LNCaP clone FGC (cell line): ENCODE results near the gene FAM234A.

Source experiments
- DNase-seq: peaks from one replicate; pipeline ENCODE4 v3.0.0-alpha.2; 2011; ENCODE audit warnings: low read depth
- H3K4me3 ChIP-seq: 2 replicates; pipeline ENCODE4 v1.5.1; 2011; ENCODE audit warnings: mild to moderate bottlenecking, low read depth, low read length, control low read depth
- TF ChIP-seq, protein P1 (sequence below): IDR thresholded peaks from 2 replicates; pipeline ENCODE4 v1.5.1; 2012; ENCODE audit warnings: mild to moderate bottlenecking; ENCODE audit not compliant: control insufficient read depth, insufficient read depth; ENCODE audit errors: extremely low read depth

The FAM234A gene

DNA sequence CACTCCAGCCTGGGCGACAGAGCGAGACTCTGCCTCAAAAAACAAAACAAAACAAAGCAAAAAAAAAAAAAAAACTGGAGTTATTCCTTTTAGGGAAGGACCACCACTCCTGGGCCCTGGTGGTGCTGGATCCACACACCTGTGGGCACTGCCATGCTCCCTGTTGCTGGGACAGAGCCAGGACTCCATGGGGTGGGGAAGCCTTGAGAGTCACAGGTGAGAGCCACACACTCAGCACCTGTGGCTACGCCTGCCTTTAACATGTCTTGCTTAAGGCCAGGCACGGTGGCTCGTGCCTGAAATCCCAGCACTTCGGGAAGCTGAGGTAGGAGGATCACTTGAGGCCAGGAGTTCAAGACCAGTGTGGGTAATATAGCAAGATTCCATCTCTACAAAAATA lies 66.6 kb downstream of the FAM234A start:
- no peak overlapping the region for H3K4me3 ChIP-seq
- no peak for DNase-seq
- TF ChIP-seq, protein P1, sequence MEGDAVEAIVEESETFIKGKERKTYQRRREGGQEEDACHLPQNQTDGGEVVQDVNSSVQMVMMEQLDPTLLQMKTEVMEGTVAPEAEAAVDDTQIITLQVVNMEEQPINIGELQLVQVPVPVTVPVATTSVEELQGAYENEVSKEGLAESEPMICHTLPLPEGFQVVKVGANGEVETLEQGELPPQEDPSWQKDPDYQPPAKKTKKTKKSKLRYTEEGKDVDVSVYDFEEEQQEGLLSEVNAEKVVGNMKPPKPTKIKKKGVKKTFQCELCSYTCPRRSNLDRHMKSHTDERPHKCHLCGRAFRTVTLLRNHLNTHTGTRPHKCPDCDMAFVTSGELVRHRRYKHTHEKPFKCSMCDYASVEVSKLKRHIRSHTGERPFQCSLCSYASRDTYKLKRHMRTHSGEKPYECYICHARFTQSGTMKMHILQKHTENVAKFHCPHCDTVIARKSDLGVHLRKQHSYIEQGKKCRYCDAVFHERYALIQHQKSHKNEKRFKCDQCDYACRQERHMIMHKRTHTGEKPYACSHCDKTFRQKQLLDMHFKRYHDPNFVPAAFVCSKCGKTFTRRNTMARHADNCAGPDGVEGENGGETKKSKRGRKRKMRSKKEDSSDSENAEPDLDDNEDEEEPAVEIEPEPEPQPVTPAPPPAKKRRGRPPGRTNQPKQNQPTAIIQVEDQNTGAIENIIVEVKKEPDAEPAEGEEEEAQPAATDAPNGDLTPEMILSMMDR = no peak

DNA sequence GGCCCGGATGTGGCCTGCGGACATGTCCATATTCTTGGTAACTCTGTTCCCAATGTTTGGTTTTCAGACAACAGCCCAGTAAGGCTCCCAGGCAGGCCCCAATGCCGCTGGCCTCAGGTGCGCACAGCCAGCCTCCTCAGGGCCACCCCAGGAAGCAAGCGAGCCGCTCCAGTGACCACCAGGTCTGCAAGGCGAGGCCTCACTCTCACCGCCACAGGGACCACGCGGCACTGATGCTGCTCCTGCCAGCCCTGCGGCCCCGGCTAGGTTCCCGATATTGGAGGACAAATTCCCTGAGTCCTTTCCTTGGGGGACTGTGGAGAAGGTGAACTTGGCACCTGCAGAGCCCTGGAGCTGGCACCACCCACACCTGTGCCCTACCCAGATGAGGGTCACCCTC lies 67.3 kb downstream of the FAM234A start:
- no peak overlapping the region for H3K4me3 ChIP-seq
- DNase-seq = no peak
- TF ChIP-seq, protein P1 = no peak

DNA sequence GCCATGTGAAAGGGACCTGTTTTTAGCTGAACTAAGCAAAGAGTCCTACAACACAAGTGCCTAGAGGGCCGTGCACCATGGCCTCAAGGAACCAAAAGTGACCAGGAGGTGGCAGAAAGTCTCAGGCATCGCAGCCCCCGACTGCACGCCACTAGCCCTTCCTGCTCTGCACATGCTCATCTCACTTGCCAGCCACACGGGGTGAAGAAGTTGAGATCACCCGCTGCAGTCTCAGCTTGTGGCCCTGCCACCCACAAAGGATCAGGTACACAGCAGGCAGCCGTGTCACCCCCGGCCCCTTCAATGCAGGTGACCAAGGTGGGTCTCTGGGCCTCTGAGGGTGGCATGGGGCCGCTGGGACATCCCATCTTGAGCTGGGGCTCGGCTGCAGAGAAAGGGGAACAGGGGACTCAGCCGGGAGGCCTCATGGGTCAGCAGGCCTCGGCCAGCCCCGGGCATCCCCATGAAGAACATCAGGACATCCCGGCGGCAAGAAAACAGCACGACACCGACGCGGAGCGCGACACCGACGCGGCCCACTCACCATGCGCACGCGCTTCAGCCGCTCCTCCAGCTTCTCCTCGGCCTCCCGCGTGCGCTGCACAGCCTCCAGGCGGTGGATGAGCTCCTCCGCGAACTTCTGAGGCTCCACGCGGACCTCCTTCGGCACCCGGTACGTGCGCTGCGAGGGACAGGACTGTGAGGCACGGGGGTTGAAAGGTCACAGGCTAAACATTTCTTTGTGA lies 69.3 kb downstream of the FAM234A start:
- DNase-seq = no peak
- no peak overlapping the region for H3K4me3 ChIP-seq
- TF ChIP-seq, protein P1 = no peak

DNA sequence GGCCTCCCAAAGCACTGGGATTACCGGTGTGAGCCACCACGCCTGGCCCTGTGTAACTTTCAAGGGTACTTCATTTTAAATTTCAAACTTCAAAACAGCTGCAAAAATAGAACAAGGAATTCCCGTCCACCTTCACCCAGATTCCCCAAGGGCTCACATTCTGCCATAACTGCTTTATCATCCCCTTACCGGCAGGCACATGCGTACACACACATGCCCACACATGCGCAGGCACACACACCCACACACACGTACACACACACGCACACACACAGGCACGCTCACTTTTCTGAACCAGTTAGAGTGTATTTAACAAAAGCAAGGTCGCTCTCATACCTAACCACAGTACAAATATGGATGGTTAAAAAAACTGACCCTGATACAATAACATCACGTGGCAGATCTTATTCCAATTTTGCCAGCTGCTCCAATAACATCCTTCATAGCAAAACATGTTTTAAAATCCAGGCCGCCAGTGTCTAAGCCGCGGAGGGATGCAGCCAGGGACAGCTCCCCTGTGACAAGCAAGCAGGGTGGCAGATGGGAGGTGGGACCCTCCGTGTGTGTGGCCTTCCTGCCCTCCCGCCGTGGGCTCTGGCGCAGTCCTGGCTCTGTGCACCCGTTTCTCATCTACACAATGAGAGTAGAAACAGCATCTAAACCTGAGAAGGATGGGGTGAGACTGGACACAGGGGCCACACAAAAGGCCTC lies 71.5 kb downstream of the FAM234A start:
- TF ChIP-seq, protein P1 = no peak

DNA sequence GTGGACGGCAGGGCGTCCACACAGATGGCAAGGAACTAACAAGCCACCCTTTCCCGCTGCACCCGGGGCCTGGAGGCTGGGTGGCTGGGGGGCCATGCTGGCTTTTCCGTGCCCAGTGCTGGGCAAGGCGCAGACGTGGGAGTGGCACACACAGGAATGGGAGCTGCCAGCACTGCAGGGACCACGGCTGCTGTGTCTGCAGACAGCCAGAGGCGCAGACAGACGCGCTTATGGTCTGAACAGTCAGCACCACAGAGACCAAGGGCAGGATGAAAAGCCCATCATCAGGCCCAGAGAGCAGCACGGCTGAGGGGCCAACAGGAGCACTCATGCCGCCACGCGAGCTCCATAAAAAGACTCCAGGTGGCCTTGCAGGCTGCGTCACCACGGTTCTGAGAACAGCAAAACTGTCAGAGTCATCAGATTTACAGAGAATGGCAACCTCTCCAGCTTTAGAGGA lies 72.3 kb downstream of the FAM234A start:
- no peak for DNase-seq
- no peak overlapping the region for H3K4me3 ChIP-seq
- TF ChIP-seq, protein P1 = no peak

More for the DNA sequence above, 71.5 kb downstream of the FAM234A start:
- DNase-seq = no peak
- H3K4me3 ChIP-seq = no peak overlapping the region

DNA sequence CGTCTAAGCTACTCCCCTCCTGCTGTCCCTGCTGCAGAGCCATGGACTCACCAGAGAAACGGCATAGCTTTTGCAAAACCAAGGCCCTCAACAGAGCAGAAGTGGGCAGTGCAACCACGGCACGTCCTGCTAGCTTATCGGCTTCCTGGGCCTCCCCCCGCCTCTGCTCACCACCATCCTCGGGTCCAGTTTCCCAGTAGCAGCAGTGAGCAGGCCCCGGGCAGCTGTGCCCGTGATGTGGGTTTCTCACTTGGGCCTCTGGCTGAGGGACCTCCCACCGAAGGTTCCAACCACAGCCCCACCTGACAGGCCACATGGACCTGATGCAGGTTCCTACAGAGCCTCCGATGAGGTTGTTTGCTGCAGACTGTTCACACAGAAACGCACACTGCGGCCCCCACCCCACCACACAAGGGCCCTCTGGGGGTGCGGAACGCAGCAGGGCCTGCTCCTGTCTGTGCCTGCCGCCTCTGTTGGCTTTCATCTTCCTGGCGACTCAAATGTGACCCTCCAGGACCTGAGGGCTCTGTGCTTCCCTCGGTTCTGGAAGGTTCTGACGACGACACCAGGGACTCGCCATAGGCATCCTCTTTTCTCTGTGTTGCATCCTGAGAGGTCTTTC lies 73.2 kb downstream of the FAM234A start:
- TF ChIP-seq, protein P1 = no peak
- DNase-seq = no peak
- H3K4me3 ChIP-seq = no peak overlapping the region
